PFSK-1 (cell line): ENCODE measurements around the gene LHFPL3.

ENCODE experiments used
- FOXP2 ChIP-seq: optimal IDR thresholded peaks from 2 replicates; pipeline ENCODE3; 2011; ENCODE audit warnings: borderline replicate concordance, control low read depth, inconsistent platforms; ENCODE audit not compliant: insufficient read depth; ENCODE audit errors: extremely low read length, extremely low read depth
- POLR2AphosphoS5 ChIP-seq: IDR thresholded peaks from 2 replicates; pipeline ENCODE4 v1.6.1; 2012; ENCODE audit warnings: low read depth, mild to moderate bottlenecking, control low read depth, low read length, moderate library complexity
- REST ChIP-seq, 2 experiments: IDR thresholded peaks; 2 replicates each; pipeline versions ENCODE4 v1.6.1 to v1.8.0; 2011 to 2012; ENCODE audit warnings: low read depth in 2 of 2, low read length in 2 of 2, control low read depth in 1 of 2, inconsistent platforms in 1 of 2, mild to moderate bottlenecking in 1 of 2, moderate library complexity in 1 of 2; ENCODE audit not compliant: insufficient read depth in 1 of 2
- SIN3A ChIP-seq: IDR thresholded peaks from 2 replicates; pipeline ENCODE4 v1.6.1; 2012; ENCODE audit warnings: mild to moderate bottlenecking, low read length, moderate library complexity, borderline replicate concordance; ENCODE audit not compliant: insufficient read depth
- TAF1 ChIP-seq: IDR thresholded peaks from 2 replicates; pipeline ENCODE4 v1.6.1; 2012; ENCODE audit warnings: low read length, control low read depth, borderline replicate concordance; ENCODE audit not compliant: insufficient read depth

The LHFPL3 gene

GRCh38 chr7:104841798-104842197, 513.4 kb downstream of the LHFPL3 start:
- TF ChIP-seq SIN3A = no peak
- no peak for TF ChIP-seq TAF1

- no peak for TF ChIP-seq TAF1
- TF ChIP-seq SIN3A = no peak
- TF ChIP-seq POLR2AphosphoS5 = no peak
- TF ChIP-seq REST (IDR thresholded peaks at IDR 0.05; ENCODE audit: insufficient read depth in 1 of 2, low read depth in 2 of 2, low read length in 2 of 2) = no peak
- TF ChIP-seq FOXP2 = no peak
These were observed 514.8 kb downstream of the LHFPL3 start for GRCh38 chr7:104843198-104843597.

- TF ChIP-seq FOXP2 (no peak), SIN3A (no peak), TAF1 (no peak), POLR2AphosphoS5 (no peak), REST (IDR thresholded peaks at IDR 0.05; ENCODE audit: insufficient read depth in 1 of 2, low read depth in 2 of 2, low read length in 2 of 2) (no peak)
These were observed 517.2 kb downstream of the LHFPL3 start for GRCh38 chr7:104845557-104845956.

GRCh38 chr7:104846731-104847130, 518.3 kb downstream of the LHFPL3 start:
- no peak for TF ChIP-seq SIN3A
- no peak for TF ChIP-seq REST (IDR thresholded peaks at IDR 0.05; ENCODE audit: insufficient read depth in 1 of 2, low read depth in 2 of 2, low read length in 2 of 2)
- TF ChIP-seq TAF1 = no peak
- no peak for TF ChIP-seq POLR2AphosphoS5

GRCh38 chr7:104848138-104848990, 520.0 kb downstream of the LHFPL3 start:
- TF ChIP-seq REST (IDR thresholded peaks at IDR 0.05; ENCODE audit: insufficient read depth in 1 of 2, low read depth in 2 of 2, low read length in 2 of 2) (no peak), POLR2AphosphoS5 (no peak), TAF1 (no peak), SIN3A (no peak), FOXP2 (no peak)
